NCI-H526 treated with DMSO at 0.1 percent for 48 hours (cell line): ENCODE measurements around the gene GFPT2.
A peak's percentile ranks its signal among the peaks of the same experiment; 100 is the strongest.

Experiments
- DNase-seq: peaks from one replicate; lab custom pipeline; 2025; lab: John Stamatoyannopoulos, UW

Gene GFPT2

DNA sequence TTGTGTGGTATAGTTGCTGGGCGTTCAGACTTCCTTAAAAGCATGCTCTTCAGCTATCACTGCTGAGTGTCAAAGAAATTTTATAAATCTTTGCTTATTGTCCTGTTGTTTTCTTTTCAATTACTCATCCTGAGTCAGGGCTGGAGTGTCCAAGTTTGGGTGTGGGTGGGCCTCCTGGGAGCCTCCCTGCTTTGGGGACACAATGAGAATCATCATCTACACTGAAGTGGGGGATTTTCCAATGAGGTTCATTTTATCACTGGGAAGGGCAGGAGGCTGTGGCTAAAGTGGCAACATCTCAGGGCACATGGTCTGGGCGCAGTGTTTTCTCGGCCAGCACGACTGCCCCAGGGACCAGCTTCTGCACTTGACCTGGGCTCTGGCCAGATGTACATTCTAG lies 19.5 kb downstream of the GFPT2 start:
- DNase-seq: no peak

- no peak for DNase-seq
These were observed 20.3 kb downstream of the GFPT2 start for GRCh38 chr5:180332861-180333260.

- no peak for DNase-seq
These were observed 21.1 kb downstream of the GFPT2 start for GRCh38 chr5:180332051-180332517.

DNA sequence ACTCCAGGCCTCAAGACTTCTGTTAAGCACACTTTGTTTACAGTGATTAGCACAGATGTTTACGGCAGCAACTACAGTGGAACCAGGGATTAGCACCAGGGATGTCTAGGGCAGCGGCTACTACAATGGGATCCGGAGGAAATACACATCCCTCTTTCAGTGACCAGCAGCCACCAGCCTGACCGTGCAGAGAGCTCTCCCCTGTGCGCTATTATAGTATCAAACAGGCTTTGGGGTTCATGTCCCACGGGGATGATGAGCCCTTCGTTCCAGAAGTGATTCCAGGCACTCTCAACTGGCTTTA lies 21.5 kb downstream of the GFPT2 start:
- no peak for DNase-seq

DNA sequence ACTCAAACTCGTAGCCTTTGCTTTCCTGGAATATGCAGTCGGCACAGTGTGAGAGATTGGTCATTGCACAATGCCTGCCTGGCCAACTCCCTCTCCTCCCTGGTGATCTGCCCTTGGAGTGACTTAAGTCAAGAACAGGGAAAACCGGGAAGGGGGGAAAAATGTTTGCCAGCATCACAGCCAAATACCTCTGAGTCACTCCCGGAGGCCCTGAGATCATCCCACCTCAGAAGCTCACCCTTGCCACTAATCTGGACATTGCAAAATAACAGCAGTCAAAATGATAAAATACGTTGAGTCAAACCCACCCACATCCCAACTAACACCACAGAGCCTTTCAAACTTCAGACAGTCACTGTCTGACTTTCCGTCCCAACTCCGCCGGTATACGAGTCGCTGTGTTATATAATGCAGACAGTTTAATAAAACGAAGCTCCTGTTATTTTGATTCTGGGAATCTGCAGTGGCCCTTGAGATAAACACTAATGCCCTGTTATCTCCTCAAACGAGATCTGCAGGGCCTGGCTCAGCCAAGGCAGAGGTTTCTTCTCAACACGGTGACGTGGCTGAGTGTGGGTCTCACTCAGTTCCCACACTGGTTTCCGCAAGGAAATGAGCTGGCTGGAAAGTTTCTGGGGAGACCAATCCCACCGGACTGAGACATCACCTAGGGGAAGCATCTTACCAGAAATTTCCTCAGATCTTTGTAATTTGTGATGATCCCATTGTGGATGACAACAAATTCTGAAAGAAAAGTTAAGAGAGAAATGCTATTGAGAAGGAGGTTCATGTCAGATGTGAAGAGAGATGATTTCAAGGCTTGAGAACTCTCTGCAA lies 22.1 kb downstream of the GFPT2 start:
- DNase-seq: no peak

GRCh38 chr5:180330270-180330648 lies 22.9 kb downstream of the GFPT2 start:
- DNase-seq: no peak

DNA sequence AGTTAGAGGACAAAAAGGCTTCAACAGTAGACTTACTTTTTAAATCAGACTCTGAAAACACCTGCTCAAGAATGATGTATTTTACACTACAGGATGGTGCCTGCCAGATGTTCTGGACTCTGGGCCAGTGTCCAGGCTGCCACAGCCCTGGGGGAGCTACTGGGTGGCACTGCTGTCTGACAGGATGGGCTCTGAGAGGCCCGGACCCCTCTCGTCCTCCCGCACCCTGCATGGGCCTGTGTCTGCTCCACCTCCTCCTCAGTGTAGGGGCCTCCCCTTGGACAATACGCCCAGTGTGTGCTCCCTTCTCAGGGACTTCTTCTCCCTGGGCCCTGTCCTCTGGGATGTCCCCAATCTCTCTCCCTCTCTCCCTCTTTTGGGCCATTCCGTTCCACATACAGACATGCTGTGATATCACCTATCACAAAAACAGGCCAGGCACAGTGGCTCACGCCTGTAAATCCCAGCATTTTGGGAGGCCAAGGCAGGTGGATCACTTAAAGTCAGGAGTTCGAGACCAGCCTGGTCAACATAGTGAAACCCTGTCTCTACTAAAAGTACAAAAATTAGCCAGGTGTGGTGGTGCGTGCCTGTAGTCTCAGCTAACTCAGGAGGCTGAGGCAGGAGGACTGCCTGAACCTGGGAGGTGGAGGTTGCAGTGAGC lies 23.4 kb downstream of the GFPT2 start:
- no peak for DNase-seq

DNA sequence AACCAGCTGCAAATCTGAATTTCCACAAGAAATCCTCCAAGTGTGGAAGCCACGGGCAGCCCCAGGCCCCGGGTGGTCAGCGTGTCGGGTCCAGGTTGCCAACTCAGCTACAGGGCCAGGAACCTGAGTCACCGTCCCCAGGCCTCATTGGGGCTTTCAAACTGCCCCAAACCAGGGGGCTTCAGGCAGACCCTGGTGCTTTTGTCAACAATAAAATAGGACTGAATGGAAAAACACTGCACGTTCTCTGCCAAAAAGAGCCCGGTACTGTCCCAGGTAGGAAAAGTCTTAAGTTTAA lies 24.0 kb downstream of the GFPT2 start:
- DNase-seq: no peak

DNA sequence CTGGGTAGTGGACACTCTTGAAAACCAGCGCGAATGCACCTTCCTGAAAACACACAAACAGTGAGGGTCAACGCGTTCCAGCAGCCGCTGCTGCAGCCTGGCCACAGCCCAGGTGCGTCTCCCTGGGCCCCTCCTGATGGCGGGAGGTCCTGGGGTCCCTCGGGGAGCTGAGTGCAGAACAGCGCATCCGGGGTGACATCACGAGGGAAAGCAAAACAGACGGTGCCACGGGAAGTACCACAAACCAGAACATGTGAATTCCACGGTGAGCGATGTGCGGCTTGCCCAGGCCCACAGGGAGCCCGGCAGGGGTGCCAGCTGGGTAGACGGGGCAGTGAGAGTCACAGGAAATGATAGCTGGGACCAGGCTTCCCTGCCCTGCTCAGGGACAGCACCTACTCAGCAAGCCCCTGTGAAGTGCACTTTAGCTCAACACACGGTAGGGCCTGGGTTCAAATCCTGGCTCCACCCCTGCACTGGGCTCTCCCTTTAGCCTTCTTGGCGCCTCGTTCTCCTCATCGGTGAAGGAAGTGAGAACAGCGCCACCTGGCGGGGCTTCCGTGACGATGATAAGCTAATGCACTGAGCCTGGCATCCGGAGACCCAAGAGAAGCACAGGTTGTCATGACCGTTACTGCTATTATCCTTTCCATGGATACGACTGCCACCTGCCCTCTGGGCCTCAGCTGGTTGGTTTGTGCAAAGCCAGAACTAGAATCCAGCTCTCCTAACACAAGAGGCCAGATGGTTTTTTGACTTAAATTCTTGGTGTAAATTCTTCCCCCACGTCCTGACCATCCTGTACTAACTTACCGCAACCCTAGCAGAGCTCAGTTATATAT lies 24.6 kb downstream of the GFPT2 start:
- DNase-seq: peak; percentile 17

GRCh38 chr5:180326989-180327565 lies 26.1 kb downstream of the GFPT2 start:
- no peak for DNase-seq

DNA sequence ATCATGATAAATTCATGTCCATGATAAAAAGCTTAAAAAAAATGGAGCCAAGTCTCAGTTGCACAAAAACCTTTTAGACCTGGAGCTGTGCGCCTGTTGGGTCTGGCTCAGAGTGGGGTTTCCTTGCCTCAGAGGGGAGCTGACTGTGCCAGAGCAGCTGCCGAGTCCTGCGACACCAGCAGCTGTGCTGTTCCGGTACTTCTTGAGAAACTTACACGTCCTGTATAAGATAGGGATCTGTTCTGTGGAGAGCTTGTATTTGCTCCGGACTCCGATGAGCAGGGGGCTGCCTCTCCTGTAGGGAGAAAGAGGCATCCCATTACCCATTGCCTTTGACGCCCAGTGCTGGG lies 28.6 kb downstream of the GFPT2 start:
- no peak for DNase-seq

- no peak for DNase-seq
These were observed 29.1 kb downstream of the GFPT2 start for GRCh38 chr5:180323941-180324600.

- no peak for DNase-seq
These were observed 30.0 kb downstream of the GFPT2 start for GRCh38 chr5:180323160-180323559.

DNA sequence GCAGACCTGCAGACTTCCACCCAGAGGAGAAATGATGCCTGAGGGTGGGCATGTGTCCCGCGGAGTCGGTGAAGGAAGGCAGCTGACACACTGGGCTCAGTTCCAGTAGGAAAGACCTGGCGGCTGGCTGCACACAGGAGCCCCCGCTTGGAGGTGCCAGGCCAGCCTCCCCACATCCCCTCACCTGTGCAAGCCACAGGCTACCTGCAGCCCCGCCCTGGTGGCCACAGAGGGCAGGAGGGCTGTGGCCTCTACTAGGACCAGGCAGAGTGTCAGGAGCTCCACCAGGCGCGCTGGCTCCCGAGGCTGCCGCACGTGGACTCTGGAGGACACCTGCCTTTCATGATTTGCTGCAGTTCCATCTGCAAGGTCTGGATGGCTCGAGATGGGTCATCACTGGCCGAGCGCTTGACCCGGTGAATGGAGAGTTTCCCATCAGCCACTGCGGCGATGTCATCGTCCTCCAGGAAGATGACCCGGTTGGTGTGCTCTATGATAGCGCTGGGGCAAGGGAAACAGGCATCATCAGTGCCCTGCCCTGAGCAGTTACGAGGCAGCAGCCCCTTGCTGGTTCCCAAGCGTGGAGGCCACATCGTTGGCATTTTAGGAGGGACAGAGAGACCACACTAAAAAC lies 34.6 kb downstream of the GFPT2 start:
- DNase-seq: no peak

DNA sequence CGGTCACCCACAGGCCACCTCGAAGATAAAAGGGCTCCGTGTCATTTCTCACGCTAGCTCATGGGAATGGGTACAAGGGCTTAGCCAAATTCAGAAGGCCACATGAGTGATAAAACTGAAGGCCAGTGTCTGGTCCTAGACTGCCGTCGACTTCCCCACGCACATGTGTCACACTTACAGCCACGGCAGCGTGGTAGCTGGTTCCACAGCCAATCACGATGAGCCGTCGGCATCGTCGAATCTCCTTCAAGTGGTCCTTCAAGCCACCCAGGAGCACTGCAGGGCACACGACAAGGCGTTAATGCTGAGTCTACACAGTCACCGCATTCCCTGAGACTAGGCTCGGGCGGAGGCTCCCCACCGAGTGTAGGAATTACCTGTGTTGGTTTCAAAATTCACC lies 36.5 kb downstream of the GFPT2 start:
- no peak for DNase-seq

GRCh38 chr5:180315762-180316212 lies 37.3 kb downstream of the GFPT2 start:
- no peak for DNase-seq

DNA sequence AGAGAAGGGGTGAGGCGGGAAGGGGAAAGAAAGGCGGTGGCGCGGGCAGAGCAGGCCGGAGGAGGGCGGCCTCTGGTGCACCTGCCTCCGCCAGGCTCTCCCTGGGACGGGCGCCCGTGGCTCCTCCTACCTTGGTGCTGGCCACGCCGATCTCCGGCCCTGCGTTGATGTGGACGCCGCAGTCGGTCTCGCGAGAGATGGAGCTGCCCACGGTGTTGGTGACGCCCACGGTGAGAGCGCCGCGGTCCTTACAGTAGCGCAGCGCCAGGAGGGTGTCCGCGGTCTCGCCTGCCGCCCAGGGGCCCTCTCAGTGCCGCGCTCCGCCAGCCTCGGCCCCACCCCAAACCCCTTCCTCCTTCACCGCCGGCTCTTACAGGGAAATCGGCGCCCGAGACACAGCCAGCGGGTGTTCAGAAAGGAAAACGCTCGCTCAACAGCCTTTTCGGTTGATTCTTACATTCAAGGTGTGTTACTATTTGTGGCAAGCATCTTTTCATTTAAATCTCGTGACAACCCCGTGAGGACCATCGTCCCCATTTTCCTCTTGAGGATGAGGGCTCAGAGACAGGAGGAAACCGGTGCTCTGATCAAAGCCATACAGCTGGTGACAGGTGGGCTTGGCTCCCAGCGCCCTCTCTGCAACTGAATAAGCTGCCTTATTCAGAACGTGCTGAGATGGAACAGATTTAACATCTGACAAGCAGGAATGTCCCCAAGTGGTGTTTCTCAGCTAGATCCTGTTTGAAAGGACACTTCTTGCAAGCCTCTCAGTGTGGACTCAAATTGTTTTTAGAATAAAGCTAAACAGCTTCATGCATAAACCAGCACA lies 39.2 kb downstream of the GFPT2 start:
- DNase-seq: peak; percentile 65

DNA sequence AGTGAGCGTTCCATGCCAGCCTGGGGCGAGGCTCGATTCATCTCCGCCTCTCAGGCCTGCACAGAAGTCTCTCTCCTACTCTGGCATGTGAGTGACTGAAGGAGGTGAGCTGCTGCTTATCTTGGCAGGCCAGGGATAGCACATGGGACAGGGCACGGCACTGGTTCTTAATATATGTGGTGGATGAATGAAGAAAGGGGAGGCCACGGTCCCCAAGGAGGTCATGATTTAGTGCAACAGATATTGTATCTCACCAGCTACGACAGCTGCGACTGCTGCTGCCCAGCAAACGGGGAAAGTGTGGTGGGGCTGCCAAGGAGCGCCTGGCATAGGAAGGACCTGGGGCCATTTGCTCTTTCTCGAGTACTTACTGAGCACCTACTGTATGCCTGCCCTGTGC lies 41.9 kb downstream of the GFPT2 start:
- DNase-seq: no peak

DNA sequence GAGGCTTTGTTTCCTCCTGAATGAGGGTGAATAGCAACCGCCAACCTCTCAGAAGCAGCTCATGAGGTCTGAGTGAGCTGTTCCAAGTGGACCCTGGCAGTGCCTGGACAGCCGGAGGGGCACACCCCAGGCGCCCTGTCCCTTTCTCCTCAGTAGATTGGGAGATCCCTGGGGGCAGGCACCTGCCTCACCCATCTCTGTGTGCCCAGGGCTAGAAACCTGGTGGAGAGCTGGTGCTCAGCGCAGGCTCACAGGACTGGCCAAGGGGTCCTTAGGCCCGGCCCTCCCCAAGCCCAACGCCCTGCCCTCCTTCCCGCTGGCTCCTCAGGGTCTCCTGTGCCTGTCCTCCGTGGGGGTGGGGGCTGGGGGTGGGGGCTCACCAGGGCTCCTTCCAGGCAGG lies 46.3 kb downstream of the GFPT2 start:
- DNase-seq: no peak

- DNase-seq: no peak
These were observed 47.7 kb downstream of the GFPT2 start for GRCh38 chr5:180305481-180305880.
